ENCODE data around the gene SYF2.

Gene SYF2

GRCh38 chr1:25217015-25217414 is 15.3 kb downstream of the SYF2 start (continued):
- TF ChIP-seq HIC1 (tag by site-specific recombination; IDR thresholded peaks at IDR 0.05): no peak

- H3K4me3 ChIP-seq (ENCODE audit: low read depth, low read length): no peak overlapping the region
- H3K9me3 ChIP-seq (ENCODE audit: control insufficient read depth, insufficient read depth, low read depth, low read length): no peaks in the 10 kb centered on the region
- peaks cover 9 to 22% of the 10 kb centered on the region in 2 experiments; a peak in 2 of 3 replicates for H3K36me3 ChIP-seq (ENCODE audit: control insufficient read depth in 2 of 2, insufficient read depth in 1 of 2, low read length in 2 of 2)
- ChIA-PET POLR2A (no interaction called here), CTCF (interaction anchor here (0.6 to 1.3 kb wide), 3 partner anchors 9 to 300 kb away, joined by 3 to 7 read pairs (median 3); no protein-coding TSS in a partner anchor)
- no peak overlapping the region for H3K27ac ChIP-seq (ENCODE audit: extremely low read depth, low read depth, low read length)
- no peaks in the 10 kb centered on the region for H3K4me1 ChIP-seq (ENCODE audit: control insufficient read depth, insufficient read depth, low read length)
- TF ChIP-seq OVOL3 (tag by site-specific recombination; IDR thresholded peaks at IDR 0.05) (no peak), OSR2 (tag by site-specific recombination; IDR thresholded peaks at IDR 0.05) (no peak), ZNF514 (tag by site-specific recombination; IDR thresholded peaks at IDR 0.05) (no peak), ZNF660 (tag by site-specific recombination; IDR thresholded peaks at IDR 0.05) (no peak), ZNF776 (tag by site-specific recombination; IDR thresholded peaks at IDR 0.05; ENCODE audit: borderline replicate concordance) (no peak), ZNF19 (tag by site-specific recombination; IDR thresholded peaks at IDR 0.05; ENCODE audit: low read depth) (no peak), ZNF791 (tag by site-specific recombination; IDR thresholded peaks at IDR 0.05) (no peak), ZNF148 (tag by site-specific recombination; IDR thresholded peaks at IDR 0.05; ENCODE audit: borderline replicate concordance) (no peak), ZNF501 (tag by site-specific recombination; IDR thresholded peaks at IDR 0.05) (no peak), ZNF701 (tag by site-specific recombination; IDR thresholded peaks at IDR 0.05) (no peak), KLF17 (tag by site-specific recombination; IDR thresholded peaks at IDR 0.05) (no peak), ZNF530 (tag by site-specific recombination; IDR thresholded peaks at IDR 0.05; ENCODE audit: low read depth) (no peak), ZNF704 (tag by site-specific recombination; IDR thresholded peaks at IDR 0.05) (no peak), GLI2 (tag by site-specific recombination; IDR thresholded peaks at IDR 0.05; ENCODE audit: borderline replicate concordance, low read depth) (no peak), ZNF174 (tag by site-specific recombination; IDR thresholded peaks at IDR 0.05) (no peak), ZBTB44 (tag by site-specific recombination; IDR thresholded peaks at IDR 0.05) (no peak)
Observed at GRCh38 chr1:25216123-25216522, 16.2 kb downstream of the SYF2 start.

Measured in HEK293 (cell line).